H9 (cell line): Measurements from ENCODE around the gene RASSF5. TPM values are rescaled to one million over a fixed set of nuclear protein-coding genes. Genes with fewer than 3 reads are reported as not detected.

Experiments used
- DNase-seq: peaks from one replicate; pipeline ENCODE4 v3.0.0-alpha.2; 2017
- H2AFZ ChIP-seq: one replicate; pipeline ENCODE4 v1.6.1; 2013; ENCODE audit warnings: mild to moderate bottlenecking, low read length, control low read depth, moderate library complexity
- H2AK5ac ChIP-seq: 2 replicates; pipeline ENCODE4 v1.6.1; 2013; ENCODE audit warnings: low read length, control low read depth, mixed read lengths; ENCODE audit not compliant: insufficient read length
- H2BK120ac ChIP-seq: one replicate; pipeline ENCODE4 v1.6.1; 2013; ENCODE audit warnings: low read depth, mild to moderate bottlenecking, low read length, control low read depth, inconsistent platforms; ENCODE audit not compliant: poor library complexity, severe bottlenecking
- H2BK12ac ChIP-seq: 2 replicates; pipeline ENCODE4 v1.6.1; 2013; ENCODE audit warnings: low read length, control low read depth, mixed read lengths, low read depth; ENCODE audit not compliant: insufficient read length
- H2BK15ac ChIP-seq: 2 replicates; pipeline ENCODE4 v1.6.1; 2013; ENCODE audit warnings: low read depth, low read length, control low read depth
- H2BK20ac ChIP-seq: one replicate; pipeline ENCODE4 v1.6.1; 2013; ENCODE audit warnings: low read depth, mild to moderate bottlenecking, low read length, control low read depth, inconsistent platforms; ENCODE audit not compliant: poor library complexity, severe bottlenecking
- H2BK5ac ChIP-seq: 2 replicates; pipeline ENCODE4 v1.6.1; 2013; ENCODE audit warnings: low read length, control low read depth, mixed read lengths; ENCODE audit not compliant: insufficient read length
- H3K14ac ChIP-seq: 2 replicates; pipeline ENCODE4 v1.6.1; 2013; ENCODE audit warnings: low read length, control low read depth; ENCODE audit not compliant: insufficient read depth
- H3K18ac ChIP-seq: 2 replicates; pipeline ENCODE4 v1.6.1; 2013; ENCODE audit warnings: low read depth, mild to moderate bottlenecking, mixed read lengths, low read length, control low read depth; ENCODE audit not compliant: insufficient read length
- H3K23ac ChIP-seq: 2 replicates; pipeline ENCODE4 v1.6.1; 2013; ENCODE audit warnings: low read length, control low read depth, mixed read lengths, low read depth; ENCODE audit not compliant: insufficient read length
- H3K23me2 ChIP-seq: 2 replicates; pipeline ENCODE4 v1.6.1; 2013; ENCODE audit warnings: low read depth, mild to moderate bottlenecking, mixed read lengths, low read length, control low read depth; ENCODE audit not compliant: insufficient read length, poor library complexity, severe bottlenecking
- H3K27ac ChIP-seq: 2 replicates; pipeline ENCODE4 v1.5.1; 2013; ENCODE audit warnings: low read length, control low read depth, mixed read lengths, low read depth; ENCODE audit not compliant: insufficient read length
- H3K27me3 ChIP-seq: 2 replicates; pipeline ENCODE4 v1.6.1; 2013; ENCODE audit warnings: low read length, control low read depth, inconsistent platforms; ENCODE audit not compliant: insufficient read depth
- H3K4ac ChIP-seq: 2 replicates; pipeline ENCODE4 v1.6.1; 2013; ENCODE audit warnings: low read depth, mild to moderate bottlenecking, control low read depth, inconsistent platforms, low read length, moderate library complexity
- H3K4me1 ChIP-seq: 2 replicates; pipeline ENCODE4 v1.6.1; 2013; ENCODE audit warnings: low read length, control low read depth, inconsistent platforms; ENCODE audit not compliant: insufficient read depth
- H3K4me2 ChIP-seq: 2 replicates; pipeline ENCODE4 v1.6.1; 2013; ENCODE audit warnings: low read length, control low read depth, mixed read lengths; ENCODE audit not compliant: insufficient read length, insufficient read depth
- H3K56ac ChIP-seq: 2 replicates; pipeline ENCODE4 v1.6.1; 2013; ENCODE audit warnings: low read depth, mild to moderate bottlenecking, mixed read lengths, low read length, control low read depth; ENCODE audit not compliant: insufficient read length
- H3K79me1 ChIP-seq: 2 replicates; pipeline ENCODE4 v1.6.1; 2013; ENCODE audit warnings: low read depth, mild to moderate bottlenecking, moderate library complexity, low read length, control low read depth, inconsistent platforms; ENCODE audit not compliant: insufficient read depth, poor library complexity, severe bottlenecking
- H3K79me2 ChIP-seq: 2 replicates; pipeline ENCODE4 v1.6.1; 2013; ENCODE audit warnings: low read length, control low read depth, inconsistent platforms; ENCODE audit not compliant: insufficient read depth
- H3K9ac ChIP-seq: 2 replicates; pipeline ENCODE4 v1.6.1; 2013; ENCODE audit warnings: low read length, control low read depth, mixed read lengths; ENCODE audit not compliant: insufficient read length; ENCODE audit errors: extremely low read depth
- H3K9me3 ChIP-seq: one replicate; pipeline ENCODE4 v1.6.1; 2013; ENCODE audit warnings: low read depth, low read length, inconsistent platforms; ENCODE audit not compliant: control insufficient read depth
- H3T11ph ChIP-seq: one replicate; pipeline ENCODE4 v1.6.1; 2013; ENCODE audit warnings: mild to moderate bottlenecking, low read length, control low read depth, inconsistent platforms
- H4K20me1 ChIP-seq: one replicate; pipeline ENCODE4 v1.6.1; 2013; ENCODE audit not compliant: control insufficient read depth, insufficient read length, insufficient read depth
- H4K5ac ChIP-seq: 2 replicates; pipeline ENCODE4 v1.6.1; 2013; ENCODE audit warnings: low read depth, mild to moderate bottlenecking, mixed read lengths, low read length, control low read depth; ENCODE audit not compliant: insufficient read length
- H4K8ac ChIP-seq: replicated peaks from 2 replicates; pipeline ENCODE4 v1.6.1; 2013; ENCODE audit warnings: low read length, control low read depth, mixed read lengths, low read depth; ENCODE audit not compliant: insufficient read length
- H4K91ac ChIP-seq: 2 replicates; pipeline ENCODE4 v1.6.1; 2013; ENCODE audit warnings: low read depth, mild to moderate bottlenecking, moderate library complexity, mixed read lengths, low read length, control low read depth; ENCODE audit not compliant: insufficient read length
- H3K27ac Mint-ChIP-seq, 3 experiments: 2 replicates in 2 of 3; 3 replicates in 1 of 3; pipeline ENCODE4 v1.8.0; 2020 to 2021; ENCODE audit warnings: mixed read lengths in 3 of 3, mild to moderate bottlenecking in 1 of 3, moderate library complexity in 1 of 3
- H3K27me3 Mint-ChIP-seq: 2 replicates; pipeline ENCODE4 v1.8.0; 2021; ENCODE audit warnings: low read depth, mild to moderate bottlenecking, moderate library complexity, mixed read lengths
- H3K36me3 Mint-ChIP-seq, 3 experiments: 2 replicates in 2 of 3; 3 replicates in 1 of 3; pipeline ENCODE4 v1.8.0; 2020 to 2021; ENCODE audit warnings: low read depth in 3 of 3, mixed read lengths in 3 of 3; ENCODE audit not compliant: insufficient read depth in 1 of 3
- H3K4me1 Mint-ChIP-seq, 2 experiments: 2 replicates each; pipeline ENCODE4 v1.8.0; 2020; ENCODE audit warnings: mixed read lengths in 2 of 2
- H3K4me3 Mint-ChIP-seq, 2 experiments: 2 replicates in 1 of 2; 3 replicates in 1 of 2; pipeline ENCODE4 v1.8.0; 2020 to 2021; ENCODE audit warnings: mild to moderate bottlenecking in 2 of 2, mixed read lengths in 2 of 2, moderate library complexity in 1 of 2
- H3K9me3 Mint-ChIP-seq, 2 experiments: 2 replicates in 1 of 2; 3 replicates in 1 of 2; pipeline ENCODE4 v1.8.0; 2020; ENCODE audit warnings: mild to moderate bottlenecking in 2 of 2, mixed read lengths in 2 of 2, moderate library complexity in 1 of 2
- WGBS: extraction: QIAGEN DNeasy Blood & Tissue Kit; methylation state at CpG from one replicate; pipeline ENCODE4 v1.1.7; 2013; ENCODE audit warnings: missing lambda C conversion rate, low lambda C conversion rate, mixed read lengths; ENCODE audit not compliant: insufficient read length; ENCODE audit errors: extremely low coverage; 5-methylcytosine and 5-hydroxymethylcytosine counted together
- total RNA-seq: library from RNA; stranded (reverse); gene quantifications from 2 replicates; pipeline ENCODE4 v1.2.1, GENCODE V29; 2021
- TF ChIP-seq, protein P1 (sequence below): fragments of 200-600 bp; sonication (generic); conservative IDR thresholded peaks from 3 replicates; pipeline ENCODE4 v1.8.0; 2021; ENCODE audit warnings: antibody characterized with exemption, mild to moderate bottlenecking

Gene RASSF5
- total RNA-seq, 1 experiment from 2014 or later, result 0.50 TPM

DNA sequence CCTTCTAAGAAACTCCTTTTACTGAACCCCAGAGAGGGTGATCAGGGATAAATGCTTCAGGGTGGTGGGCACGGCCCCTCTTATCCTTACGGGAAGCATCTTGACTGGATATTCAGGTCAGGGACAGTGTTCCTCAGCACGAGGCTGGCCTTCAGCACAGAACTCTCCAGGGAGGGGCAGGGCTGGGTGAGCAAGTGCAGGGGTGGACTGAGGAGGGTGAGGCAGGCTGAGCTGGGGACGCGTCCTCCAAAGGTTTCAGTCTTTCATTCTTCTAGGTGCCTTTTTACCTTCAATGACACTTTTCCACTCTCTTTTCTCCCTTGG lies 52.3 kb downstream of the RASSF5 start:
- no peaks in the 10 kb centered on the region for H3K79me2 ChIP-seq
- Mint-ChIP-seq H3K27me3 (peaks cover 63% of the 10 kb centered on the region), H3K4me1 (peaks cover 25 to 32% of the 10 kb centered on the region in 2 experiments), H3K9me3 (no peaks in the 10 kb centered on the region), H3K4me3 (no peak overlapping the region; a peak in 1 of 5 replicates), H3K36me3 (no peaks in the 10 kb centered on the region), H3K27ac (no peak overlapping the region)
- H3K9me3 ChIP-seq, result no peaks in the 10 kb centered on the region
- H2AFZ ChIP-seq, result no peak overlapping the region
- no peak overlapping the region for H3T11ph ChIP-seq
- no peak overlapping the region for H3K4me2 ChIP-seq
- no peak overlapping the region for H4K5ac ChIP-seq
- DNase-seq, result no peak
- WGBS, result no CpG with 5 or more reads among the region's 5 CpGs
- no peak overlapping the region for H3K14ac ChIP-seq
- no peak overlapping the region for H3K4ac ChIP-seq
- H2BK120ac ChIP-seq, result no peak overlapping the region
- H4K8ac ChIP-seq, result no peak overlapping the region
- H3K27me3 ChIP-seq, result peaks cover 6% of the 10 kb centered on the region; the same call in 1 of the 2 replicates
- H4K20me1 ChIP-seq, result no peaks in the 10 kb centered on the region
- H2BK20ac ChIP-seq, result no peak overlapping the region
- H3K23ac ChIP-seq, result no peak overlapping the region
- no peak overlapping the region for H2BK15ac ChIP-seq
- H3K79me1 ChIP-seq, result no peaks in the 10 kb centered on the region
- H4K91ac ChIP-seq, result no peak overlapping the region
- H3K4me1 ChIP-seq, result no peaks in the 10 kb centered on the region
- no peak overlapping the region for H3K27ac ChIP-seq
- TF ChIP-seq, protein P1, sequence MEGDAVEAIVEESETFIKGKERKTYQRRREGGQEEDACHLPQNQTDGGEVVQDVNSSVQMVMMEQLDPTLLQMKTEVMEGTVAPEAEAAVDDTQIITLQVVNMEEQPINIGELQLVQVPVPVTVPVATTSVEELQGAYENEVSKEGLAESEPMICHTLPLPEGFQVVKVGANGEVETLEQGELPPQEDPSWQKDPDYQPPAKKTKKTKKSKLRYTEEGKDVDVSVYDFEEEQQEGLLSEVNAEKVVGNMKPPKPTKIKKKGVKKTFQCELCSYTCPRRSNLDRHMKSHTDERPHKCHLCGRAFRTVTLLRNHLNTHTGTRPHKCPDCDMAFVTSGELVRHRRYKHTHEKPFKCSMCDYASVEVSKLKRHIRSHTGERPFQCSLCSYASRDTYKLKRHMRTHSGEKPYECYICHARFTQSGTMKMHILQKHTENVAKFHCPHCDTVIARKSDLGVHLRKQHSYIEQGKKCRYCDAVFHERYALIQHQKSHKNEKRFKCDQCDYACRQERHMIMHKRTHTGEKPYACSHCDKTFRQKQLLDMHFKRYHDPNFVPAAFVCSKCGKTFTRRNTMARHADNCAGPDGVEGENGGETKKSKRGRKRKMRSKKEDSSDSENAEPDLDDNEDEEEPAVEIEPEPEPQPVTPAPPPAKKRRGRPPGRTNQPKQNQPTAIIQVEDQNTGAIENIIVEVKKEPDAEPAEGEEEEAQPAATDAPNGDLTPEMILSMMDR, result no peak
- no peak overlapping the region for H2BK5ac ChIP-seq
- no peak overlapping the region for H3K18ac ChIP-seq
- peaks cover 8% of the 10 kb centered on the region for H3K23me2 ChIP-seq
- H3K56ac ChIP-seq, result no peak overlapping the region
- H2AK5ac ChIP-seq, result no peak overlapping the region
- no peak overlapping the region for H2BK12ac ChIP-seq
- no peak overlapping the region for H3K9ac ChIP-seq
